ENCODE data around the gene RBM47.

RBM47 gene

DNA sequence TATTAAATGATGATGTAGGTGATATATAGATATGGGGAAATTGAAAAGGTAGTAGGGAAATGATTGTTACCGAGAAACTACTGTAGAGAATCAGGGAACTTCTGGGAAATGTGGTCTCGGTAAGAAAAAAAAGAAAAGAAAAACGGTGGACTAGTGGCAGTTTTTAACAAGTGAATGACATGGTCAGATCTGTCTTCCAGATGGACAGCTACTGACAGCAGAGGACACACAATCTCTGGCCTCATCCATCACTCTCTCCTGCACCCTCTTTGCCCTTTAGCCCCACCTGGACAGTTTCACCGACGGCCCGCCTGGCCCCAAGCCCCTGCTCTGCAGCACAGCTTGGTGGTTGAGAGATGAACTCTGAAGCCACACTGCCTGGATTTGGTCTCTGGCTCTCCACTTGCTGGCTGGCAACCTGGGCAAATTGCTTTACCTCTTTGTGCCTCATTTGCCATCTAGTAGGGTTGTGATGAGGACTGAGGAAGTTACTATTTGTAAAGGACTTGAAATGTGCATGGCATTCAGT, 23.4 kb downstream of the RBM47 start:
- TF ChIP-seq, protein P1, sequence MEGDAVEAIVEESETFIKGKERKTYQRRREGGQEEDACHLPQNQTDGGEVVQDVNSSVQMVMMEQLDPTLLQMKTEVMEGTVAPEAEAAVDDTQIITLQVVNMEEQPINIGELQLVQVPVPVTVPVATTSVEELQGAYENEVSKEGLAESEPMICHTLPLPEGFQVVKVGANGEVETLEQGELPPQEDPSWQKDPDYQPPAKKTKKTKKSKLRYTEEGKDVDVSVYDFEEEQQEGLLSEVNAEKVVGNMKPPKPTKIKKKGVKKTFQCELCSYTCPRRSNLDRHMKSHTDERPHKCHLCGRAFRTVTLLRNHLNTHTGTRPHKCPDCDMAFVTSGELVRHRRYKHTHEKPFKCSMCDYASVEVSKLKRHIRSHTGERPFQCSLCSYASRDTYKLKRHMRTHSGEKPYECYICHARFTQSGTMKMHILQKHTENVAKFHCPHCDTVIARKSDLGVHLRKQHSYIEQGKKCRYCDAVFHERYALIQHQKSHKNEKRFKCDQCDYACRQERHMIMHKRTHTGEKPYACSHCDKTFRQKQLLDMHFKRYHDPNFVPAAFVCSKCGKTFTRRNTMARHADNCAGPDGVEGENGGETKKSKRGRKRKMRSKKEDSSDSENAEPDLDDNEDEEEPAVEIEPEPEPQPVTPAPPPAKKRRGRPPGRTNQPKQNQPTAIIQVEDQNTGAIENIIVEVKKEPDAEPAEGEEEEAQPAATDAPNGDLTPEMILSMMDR (IDR thresholded peaks at IDR 0.05; ENCODE audit: control insufficient read depth, insufficient read depth, low read depth, low read length, missing control alignments), result no peak
- DNase-seq (ENCODE audit: low read depth), result no peak
- H3K4me3 ChIP-seq (ENCODE audit: control insufficient read depth, low read depth, low read length), result no peak overlapping the region

DNA sequence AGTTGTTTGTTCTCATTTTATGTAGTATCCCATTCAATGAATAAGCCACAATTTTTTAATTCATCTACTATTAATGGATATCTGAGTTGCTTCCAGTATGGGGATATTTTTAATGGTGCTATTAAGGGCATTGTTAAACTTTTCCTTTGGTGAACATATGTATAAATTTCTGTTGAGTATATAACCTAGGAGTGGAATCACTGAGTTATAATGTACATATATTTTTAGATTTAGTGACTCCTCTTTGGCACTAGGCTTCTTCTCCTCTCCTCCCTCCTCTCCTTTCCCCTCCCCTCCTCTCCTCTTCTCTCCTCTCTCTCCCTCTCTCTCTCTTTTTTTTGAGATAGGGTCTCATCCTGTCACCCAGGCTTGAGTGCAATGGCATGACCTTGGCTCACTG, 26.4 kb downstream of the RBM47 start:
- DNase-seq (ENCODE audit: low read depth), result no peak
- H3K4me3 ChIP-seq (ENCODE audit: control insufficient read depth, low read depth, low read length), result no peak overlapping the region
- TF ChIP-seq, protein P1 (IDR thresholded peaks at IDR 0.05; ENCODE audit: control insufficient read depth, insufficient read depth, low read depth, low read length, missing control alignments), result no peak

DNA sequence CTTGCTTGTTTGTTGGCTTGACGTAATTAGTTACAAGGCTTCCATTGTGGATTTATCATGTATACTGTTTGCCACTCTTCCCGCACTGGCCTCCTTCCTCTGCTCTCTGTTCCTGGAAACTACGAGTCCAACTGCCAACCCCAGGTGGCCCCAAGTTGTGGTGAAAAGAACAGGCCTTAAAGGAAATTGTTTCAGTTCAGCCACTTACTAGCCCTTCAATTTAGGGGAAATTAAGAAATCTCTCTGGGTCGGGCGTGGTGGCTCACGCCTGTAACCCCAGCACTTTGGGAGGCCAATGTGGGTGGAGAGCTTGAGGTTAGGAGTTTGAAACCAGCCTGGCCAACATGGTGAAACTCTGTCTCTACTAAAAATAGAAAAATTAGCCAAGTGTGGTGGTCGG, 28.0 kb downstream of the RBM47 start:
- DNase-seq (ENCODE audit: low read depth), result no peak
- no peak overlapping the region for H3K4me3 ChIP-seq (ENCODE audit: control insufficient read depth, low read depth, low read length)
- TF ChIP-seq, protein P1 (IDR thresholded peaks at IDR 0.05; ENCODE audit: control insufficient read depth, insufficient read depth, low read depth, low read length, missing control alignments), result no peak

DNA sequence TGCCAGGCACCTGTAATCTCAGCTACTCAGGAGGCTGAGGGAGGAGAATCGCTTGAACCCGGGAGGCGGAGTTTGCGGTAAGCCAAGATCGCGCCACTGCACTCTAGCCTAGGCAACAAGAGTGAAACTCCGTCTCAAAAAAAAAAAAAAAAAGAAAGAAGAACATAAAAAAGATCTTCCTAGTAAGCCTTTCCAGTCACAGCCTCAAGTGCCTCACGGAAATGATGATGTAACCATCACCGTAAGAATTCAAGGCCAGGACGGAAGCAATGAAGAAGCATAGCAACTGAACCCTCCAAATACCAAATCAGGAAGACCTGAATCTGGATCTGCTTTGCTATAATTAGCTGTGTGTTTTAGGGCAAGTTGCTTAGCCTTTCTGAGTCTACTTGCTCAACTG, 28.8 kb downstream of the RBM47 start:
- TF ChIP-seq, protein P1 (IDR thresholded peaks at IDR 0.05; ENCODE audit: control insufficient read depth, insufficient read depth, low read depth, low read length, missing control alignments), result no peak
- no peak for DNase-seq (ENCODE audit: low read depth)
- no peak overlapping the region for H3K4me3 ChIP-seq (ENCODE audit: control insufficient read depth, low read depth, low read length)

DNA sequence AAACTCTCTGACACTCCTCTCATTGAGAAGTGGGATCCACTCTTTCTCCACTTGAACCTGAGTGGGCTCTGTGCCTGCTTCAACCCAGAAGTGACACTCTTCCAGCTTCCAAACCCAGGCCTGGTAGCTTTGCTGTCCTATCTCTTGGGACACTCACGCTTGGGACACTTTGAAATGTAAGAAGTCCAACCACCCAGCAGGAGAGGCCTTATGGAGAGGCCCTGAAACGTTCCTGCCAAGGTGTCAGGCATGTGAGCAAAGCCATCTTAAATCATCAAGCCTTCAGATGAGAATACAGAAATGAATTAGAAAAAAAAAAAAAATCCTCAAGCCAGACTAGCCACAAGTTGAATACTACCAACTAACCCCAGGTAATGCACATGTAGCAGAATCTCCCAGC, 30.2 kb downstream of the RBM47 start:
- TF ChIP-seq, protein P1 (IDR thresholded peaks at IDR 0.05; ENCODE audit: control insufficient read depth, insufficient read depth, low read depth, low read length, missing control alignments), result no peak
- H3K4me3 ChIP-seq (ENCODE audit: control insufficient read depth, low read depth, low read length), result no peak overlapping the region
- DNase-seq (ENCODE audit: low read depth), result no peak

DNA sequence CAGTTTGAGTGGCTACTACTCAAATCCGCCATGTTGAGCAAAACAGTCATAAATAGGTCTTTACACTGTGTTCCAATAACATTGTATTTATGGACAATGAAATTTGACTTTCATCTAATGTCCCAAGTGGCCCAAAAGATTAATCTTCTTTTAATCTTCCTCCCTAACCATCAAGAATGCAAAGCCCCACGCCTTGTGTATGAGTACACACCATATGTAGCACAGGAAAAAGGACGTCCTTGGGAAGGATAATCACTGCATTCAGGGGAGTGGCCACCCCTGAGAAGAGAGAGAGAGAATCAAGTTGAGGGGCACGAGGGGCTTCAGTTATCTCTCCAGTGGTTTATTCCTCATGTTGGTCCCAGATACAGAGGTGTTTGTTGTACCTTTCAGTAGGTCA, 33.1 kb downstream of the RBM47 start:
- TF ChIP-seq, protein P1 (IDR thresholded peaks at IDR 0.05; ENCODE audit: control insufficient read depth, insufficient read depth, low read depth, low read length, missing control alignments), result no peak
- no peak for DNase-seq (ENCODE audit: low read depth)
- H3K4me3 ChIP-seq (ENCODE audit: control insufficient read depth, low read depth, low read length), result no peak overlapping the region

DNA sequence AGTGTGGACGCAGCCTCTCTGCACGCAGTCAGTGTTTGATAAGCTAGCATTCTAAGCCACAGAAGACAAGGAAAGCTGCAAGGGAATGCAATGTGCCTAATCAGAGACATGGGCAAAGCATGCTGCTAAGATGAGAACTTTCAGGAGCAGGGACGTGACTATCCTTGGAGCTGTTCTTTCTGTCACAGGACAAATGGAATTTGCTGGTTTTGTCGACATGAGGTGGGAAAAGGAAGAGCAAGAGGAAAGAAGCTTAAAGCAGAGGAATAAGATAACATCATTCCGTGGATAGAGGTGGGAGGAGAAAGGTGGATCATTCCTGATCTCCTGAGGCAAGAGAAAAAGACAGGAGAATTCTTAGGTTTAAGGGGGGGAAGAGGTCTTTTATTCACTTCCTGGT, 33.7 kb downstream of the RBM47 start:
- TF ChIP-seq, protein P1 (IDR thresholded peaks at IDR 0.05; ENCODE audit: control insufficient read depth, insufficient read depth, low read depth, low read length, missing control alignments), result no peak
- no peak overlapping the region for H3K4me3 ChIP-seq (ENCODE audit: control insufficient read depth, low read depth, low read length)
- DNase-seq (ENCODE audit: low read depth), result no peak
